Motor neuron (in vitro differentiated cells): Measurements from ENCODE around the gene PDZK1IP1. TPM values are rescaled to one million over a fixed set of nuclear protein-coding genes. Genes with fewer than 3 reads are reported as not detected.
"Not testable (repeated sequence)": the region's sequence is repeated elsewhere in the genome, so short reads cannot be mapped to it uniquely, and the experiment has no call there.

Experiments used
- ATAC-seq, 8 experiments: fragments of 200-7000 bp; cut with Tn5 transposase; replicated peaks in 6 of 8; 2 replicates each; pipeline ENCODE4 v1.8.0; 2021; ENCODE audit warnings: mild to moderate bottlenecking in 8 of 8, moderate library complexity in 8 of 8
- H3K27ac ChIP-seq, 2 donors: fragments of 250-450 bp; sonication (Bioruptor Pico); 2 replicates each; pipeline ENCODE4 v1.9.0; 2021; ENCODE audit warnings: antibody characterized with exemption in 2 of 2, mild to moderate bottlenecking in 2 of 2, moderate library complexity in 1 of 2
- H3K4me1 ChIP-seq, 2 donors: fragments of 250-450 bp; sonication (Bioruptor Pico); replicated peaks in 1 of 2; 2 replicates each; pipeline ENCODE4 v1.6.1; 2021; ENCODE audit warnings: antibody characterized with exemption in 2 of 2, mild to moderate bottlenecking in 2 of 2, moderate library complexity in 1 of 2
- H3K4me3 ChIP-seq, 5 donors: fragments of 250-450 bp; sonication (Bioruptor Pico); 2 replicates each; pipeline ENCODE4 v1.9.0; 2021; ENCODE audit warnings: antibody characterized with exemption in 5 of 5, mild to moderate bottlenecking in 5 of 5, moderate library complexity in 4 of 5
- WGBS, 10 experiments: fragments of 450-650 bp; shearing (Covaris generic); methylation state at CpG; one replicate each; pipeline ENCODE4 v1.0.0; 2022; 5-methylcytosine and 5-hydroxymethylcytosine counted together
- in situ Hi-C, 9 experiments: fragments of 400-800 bp; cut with MboI; loops; one replicate each; pipeline ENCODE4 v1.15.0; 2021; ENCODE audit warnings: low sequenced_read_pairs in 9 of 9, low pct_unique_long_range_greater_than_20kb in 2 of 9; ENCODE audit not compliant: unreplicated experiment in 9 of 9
- total RNA-seq, 8 experiments: library from RNA; unstranded; fragments of 300-600 nt; gene quantifications; 2 replicates each; pipeline versions ENCODE4 v1.2.3 to v1.2.4, GENCODE V29; 2022

PDZK1IP1 gene
- total RNA-seq, 8 experiments from 2014 or later = 0.71 to 3.2 (median 1.0) TPM; not detected in 5

DNA sequence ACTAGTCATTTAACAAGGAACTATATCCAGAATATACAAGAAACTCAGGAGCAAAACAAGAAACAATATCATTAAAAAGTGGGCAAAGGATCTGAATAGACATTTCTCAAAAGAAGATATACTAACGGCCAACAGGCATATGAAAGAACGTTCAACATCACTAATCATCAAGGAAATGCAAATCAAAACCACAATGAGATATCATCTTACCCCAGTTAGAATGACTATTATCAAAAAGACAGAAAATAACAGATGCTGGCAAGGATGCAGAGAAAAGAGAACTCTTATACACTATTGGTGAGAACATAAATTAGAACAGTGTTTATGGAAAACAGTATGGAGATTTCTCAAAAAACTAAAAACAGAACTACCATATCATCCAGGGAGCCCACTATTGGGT lies 13.7 kb upstream of the PDZK1IP1 start:
- H3K4me1 ChIP-seq, ATAC-seq, in situ Hi-C loops, H3K27ac ChIP-seq, H3K4me3 ChIP-seq: not testable (repeated sequence)
- WGBS, 10 experiments = 22 to 81% (median 49%) methylated on average over 2 of the region's 2 CpGs

DNA sequence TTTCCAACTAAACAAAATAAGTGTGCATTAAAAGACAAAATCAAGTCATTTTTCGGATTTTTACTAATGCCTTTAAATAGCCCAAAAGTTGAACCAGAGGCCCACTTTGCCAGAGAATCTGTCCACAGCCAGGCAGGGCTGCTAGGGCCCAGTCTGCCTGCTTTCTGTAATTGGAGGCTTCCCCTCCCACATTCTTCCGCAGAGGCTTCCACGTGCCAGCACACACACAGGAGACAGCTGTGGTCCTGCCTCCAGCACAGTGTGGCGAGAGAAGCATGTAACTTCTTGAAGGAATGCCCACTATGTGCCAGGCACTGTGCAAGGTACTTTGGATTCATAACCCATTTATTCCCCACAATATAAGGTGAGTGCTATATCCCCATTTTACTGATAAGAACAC lies 11.3 kb upstream of the PDZK1IP1 start:
- Histone ChIP-seq H3K27ac (no peak overlapping the region), H3K4me3 (no peak overlapping the region), H3K4me1 (no peaks in the 10 kb centered on the region)
- peak in 5 of 8 experiments; percentile 35 to 68 (median 36) for ATAC-seq
- in situ Hi-C loops = no loop called here
- 0 to 37% (median 14%) methylated on average over 1 to 4 of the region's 4 CpGs; no CpG with 5 or more reads in 1 of the 10 experiments for WGBS, 10 experiments

DNA sequence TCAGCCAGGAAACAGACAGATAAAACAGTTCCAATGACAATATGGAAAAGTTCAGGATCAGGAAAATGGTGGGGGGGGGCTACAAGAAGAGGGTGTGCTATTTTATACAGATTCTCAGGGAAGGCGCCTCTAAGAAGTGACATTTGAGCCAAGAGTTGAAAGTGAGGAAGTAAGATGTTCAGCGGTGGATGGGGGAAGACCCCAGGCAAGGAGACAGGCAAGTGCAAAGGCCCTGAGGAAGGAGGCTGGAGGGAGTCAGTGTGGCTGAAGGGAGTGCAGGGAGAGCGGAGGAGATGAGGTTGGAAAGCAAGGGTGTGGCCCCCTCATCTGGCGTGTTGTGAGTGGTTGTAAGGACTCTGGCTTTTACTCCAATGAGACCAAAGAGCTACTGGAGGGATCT lies 8.4 kb upstream of the PDZK1IP1 start:
- in situ Hi-C loops = loop anchor here in 6 of 9 experiments (25.0 kb wide), 5 partner anchors 189 to 789 kb away; partner anchors contain the start of genes FOXE3 (in 2 of the 6), FOXD2 (in 1 of the 6) and TRABD2B (in 1 of the 6)
- peaks cover 0 to under 1% of the 10 kb centered on the region in 2 donors for H3K4me1 ChIP-seq
- no peak for ATAC-seq
- 41 to 100% (median 85%) methylated on average over 1 to 4 of the region's 4 CpGs for WGBS, 10 experiments
- H3K4me3 ChIP-seq = no peak overlapping the region
- no peak overlapping the region for H3K27ac ChIP-seq

DNA sequence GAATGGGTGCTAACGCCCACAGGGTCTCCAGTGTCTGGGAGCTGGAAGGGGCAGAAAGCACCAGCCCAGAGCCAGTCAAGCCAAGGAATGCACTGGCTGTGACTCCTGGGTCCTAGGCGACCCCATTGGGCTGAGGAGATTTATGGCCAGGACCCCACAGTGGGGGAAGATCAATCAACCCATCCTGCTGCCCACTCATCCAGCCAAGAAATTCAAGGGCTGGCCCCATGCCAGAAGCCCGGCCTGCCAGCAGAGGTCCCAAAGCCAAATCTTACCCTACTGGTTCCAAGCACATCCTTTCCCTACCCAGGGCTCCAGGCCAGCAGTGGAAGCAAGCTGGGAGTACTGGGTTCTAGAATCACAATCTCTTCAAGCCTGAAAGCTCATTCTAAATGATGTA lies 6.8 kb upstream of the PDZK1IP1 start:
- ATAC-seq = no peak
- WGBS, 10 experiments = 73 to 100% (median 79%) methylated on average over 1 to 3 of the region's 3 CpGs; no CpG with 5 or more reads in 6 of the 10 experiments
- in situ Hi-C loops = loop anchor here in 6 of 9 experiments (25.0 kb wide), 5 partner anchors 191 to 791 kb away; partner anchors contain the start of genes FOXE3 (in 2 of the 6), FOXD2 (in 1 of the 6) and TRABD2B (in 1 of the 6)
- Histone ChIP-seq H3K4me1 (peaks cover 0 to 8% of the 10 kb centered on the region in 2 donors), H3K27ac (no peak overlapping the region), H3K4me3 (no peak overlapping the region)

DNA sequence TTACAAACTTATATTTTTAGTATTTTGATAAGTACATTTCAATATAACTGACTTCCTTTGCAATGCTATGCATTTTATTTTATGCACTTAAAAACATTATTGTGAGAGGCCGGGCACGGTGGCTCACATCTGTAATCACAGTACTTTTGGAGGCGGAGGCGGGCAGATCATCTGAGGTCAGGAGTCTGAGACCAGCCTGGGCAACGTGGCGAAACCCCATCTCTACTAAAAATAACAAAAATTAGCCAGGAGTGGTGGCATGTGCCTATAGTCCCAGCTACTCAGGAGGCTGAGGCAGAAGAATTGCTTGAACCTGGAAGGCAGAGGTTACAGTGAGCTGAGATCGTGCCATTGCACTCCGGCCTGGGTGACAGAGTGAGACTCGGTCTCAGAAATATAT lies 6.1 kb upstream of the PDZK1IP1 start:
- WGBS, 10 experiments = 65 to 100% (median 93%) methylated on average over 1 to 9 of the region's 9 CpGs; no CpG with 5 or more reads in 1 of the 10 experiments

DNA sequence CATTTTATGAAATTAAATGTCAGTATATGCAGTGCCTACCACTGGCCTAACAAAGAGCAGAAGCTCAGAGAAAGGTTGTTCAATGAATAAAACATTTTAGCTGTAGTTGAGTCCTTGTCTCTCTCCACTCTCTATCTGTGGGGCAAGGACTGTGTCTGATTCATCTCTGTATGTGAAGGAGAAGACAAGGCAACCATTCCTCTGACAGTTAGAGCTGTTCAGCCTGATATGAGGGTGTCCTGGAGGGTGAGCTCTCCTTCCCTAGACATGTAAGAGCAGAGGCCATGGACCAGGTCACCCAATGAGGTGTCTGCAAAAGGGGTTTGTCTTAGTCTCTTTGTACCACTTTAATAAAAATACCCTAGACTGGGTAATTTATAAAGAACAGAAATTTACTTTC lies 4.5 kb upstream of the PDZK1IP1 start:
- Histone ChIP-seq H3K4me1 (peaks cover 0 to 8% of the 10 kb centered on the region in 2 donors), H3K27ac (no peak overlapping the region), H3K4me3 (no peak overlapping the region)
- no peak for ATAC-seq
- in situ Hi-C loops = loop anchor here in 6 of 9 experiments (25.0 kb wide), 5 partner anchors 193 to 793 kb away; partner anchors contain the start of genes FOXE3 (in 2 of the 6), FOXD2 (in 1 of the 6) and TRABD2B (in 1 of the 6)

More for the DNA sequence above, 6.1 kb upstream of the PDZK1IP1 start:
- H3K27ac ChIP-seq, H3K4me3 ChIP-seq, ATAC-seq, H3K4me1 ChIP-seq: not testable (repeated sequence)
- in situ Hi-C loops = loop anchor here in 6 of 9 experiments (25.0 kb wide), 5 partner anchors 191 to 791 kb away; partner anchors contain the start of genes FOXE3 (in 2 of the 6), FOXD2 (in 1 of the 6) and TRABD2B (in 1 of the 6)

DNA sequence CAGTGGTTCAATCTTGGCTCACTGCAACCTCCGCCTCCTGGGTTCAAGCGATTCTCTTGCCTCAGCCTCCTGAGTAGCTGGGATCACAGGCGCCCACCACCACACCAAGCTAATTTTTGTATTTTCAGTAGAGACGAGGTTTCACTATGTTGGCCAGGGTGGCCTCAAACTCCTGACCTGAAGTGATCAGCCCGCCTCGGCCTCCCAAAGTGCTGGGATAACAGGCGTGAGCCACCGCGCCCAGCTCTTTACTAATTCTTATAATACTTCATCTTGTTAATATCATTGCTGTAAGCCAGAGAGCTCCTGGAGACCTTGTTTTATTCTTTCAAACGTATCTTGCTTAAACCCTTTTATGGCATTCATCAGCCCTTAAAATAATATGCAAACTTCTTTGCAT lies 3.7 kb upstream of the PDZK1IP1 start:
- not testable (repeated sequence) for ATAC-seq, H3K4me3 ChIP-seq, H3K27ac ChIP-seq, H3K4me1 ChIP-seq
- in situ Hi-C loops = loop anchor here in 6 of 9 experiments (25.0 kb wide), 5 partner anchors 194 to 794 kb away; partner anchors contain the start of genes FOXE3 (in 2 of the 6), FOXD2 (in 1 of the 6) and TRABD2B (in 1 of the 6)
- 49 to 97% (median 91%) methylated on average over 1 to 10 of the region's 10 CpGs for WGBS, 10 experiments

DNA sequence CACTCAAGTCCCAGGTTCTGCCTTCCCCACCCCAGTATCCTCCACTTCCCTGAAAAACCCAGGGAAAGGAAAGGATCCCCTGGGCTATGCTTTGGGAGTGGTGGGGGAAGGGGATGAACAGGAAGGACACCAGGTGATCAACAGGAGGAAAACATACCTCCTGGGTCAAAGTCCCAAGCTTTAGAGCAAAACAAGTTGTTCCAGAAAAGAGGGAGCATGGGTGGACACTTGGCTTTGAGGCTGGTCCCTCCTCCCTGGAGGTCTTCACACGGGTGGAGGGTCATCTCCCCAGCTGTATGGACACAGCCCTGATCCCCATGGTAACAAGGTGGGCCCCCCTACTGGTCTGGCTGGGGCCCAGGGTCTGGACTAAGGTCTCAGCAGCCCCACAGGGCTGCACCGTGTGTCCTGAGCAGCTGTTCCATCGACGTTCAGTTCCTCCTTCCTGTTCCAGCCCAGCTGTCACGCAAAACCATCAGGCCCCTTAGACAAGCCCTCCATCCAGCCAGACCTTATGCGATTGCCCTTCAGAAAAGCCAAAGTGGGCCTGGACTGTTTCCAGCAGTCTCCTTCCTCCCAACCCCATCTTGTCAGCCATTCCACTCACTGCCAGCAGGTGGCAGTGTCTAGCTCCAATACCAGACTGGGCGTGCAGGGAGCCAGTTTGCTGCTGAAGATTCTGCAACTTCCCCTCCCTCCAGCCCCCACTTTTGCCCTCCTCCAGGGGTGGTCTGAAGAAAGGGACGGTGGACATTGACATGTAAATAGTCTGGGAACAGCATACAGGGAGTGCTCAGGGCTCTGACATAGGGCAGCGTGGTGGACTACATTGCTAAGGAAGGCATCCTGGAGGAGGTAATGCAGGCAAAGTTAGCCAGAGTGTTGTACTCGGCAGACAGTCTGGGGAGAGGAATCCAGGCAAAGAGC lies 2.9 kb upstream of the PDZK1IP1 start:
- 9 to 25% (median 14%) methylated on average over 4 to 9 of the region's 10 CpGs; no CpG with 5 or more reads in 6 of the 10 experiments for WGBS, 10 experiments
- Histone ChIP-seq H3K4me3 (no peak overlapping the region), H3K27ac (no peak overlapping the region), H3K4me1 (peaks cover 0 to 8% of the 10 kb centered on the region in 2 donors)
- in situ Hi-C loops = loop anchor here in 6 of 9 experiments (25.0 kb wide), 5 partner anchors 195 to 795 kb away; partner anchors contain the start of genes FOXE3 (in 2 of the 6), FOXD2 (in 1 of the 6) and TRABD2B (in 1 of the 6)
- ATAC-seq = peak; percentile 13 to 93 (median 80)

DNA sequence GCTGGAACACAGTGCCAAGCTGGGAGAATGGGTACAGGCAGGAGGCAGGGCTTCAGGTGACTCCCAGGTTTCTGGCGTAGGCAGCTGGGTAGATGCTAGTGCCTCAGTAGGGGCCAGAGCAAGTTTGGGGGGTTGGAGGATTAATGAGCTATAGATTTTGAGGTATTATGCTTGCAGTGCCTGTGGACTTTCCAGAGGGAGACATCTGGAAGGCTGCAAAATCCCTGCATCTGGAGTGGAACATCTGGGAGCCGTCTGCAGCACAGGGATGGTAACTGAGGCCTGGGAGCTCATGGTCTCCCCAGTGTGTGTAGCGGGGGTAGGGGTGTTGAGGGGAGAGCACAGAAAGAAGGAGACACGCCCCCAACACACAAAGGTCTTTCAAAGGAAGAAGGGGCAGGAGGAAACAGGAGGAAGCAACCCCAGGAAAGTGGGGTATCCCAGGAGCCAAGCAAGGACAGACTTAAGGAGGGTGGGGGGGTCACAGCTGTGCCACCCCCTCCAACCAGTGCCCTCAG lies 2.2 kb upstream of the PDZK1IP1 start:
- in situ Hi-C loops = loop anchor here in 6 of 9 experiments (25.0 kb wide), 5 partner anchors 195 to 795 kb away; partner anchors contain the start of genes FOXE3 (in 2 of the 6), FOXD2 (in 1 of the 6) and TRABD2B (in 1 of the 6)
- 85 to 100% (median 90%) methylated on average over 1 to 3 of the region's 4 CpGs; no CpG with 5 or more reads in 6 of the 10 experiments for whole genome bisulfite sequencing, 10 experiments
- Histone ChIP-seq H3K4me1 (peaks cover 0 to 8% of the 10 kb centered on the region in 2 donors), H3K4me3 (no peak overlapping the region), H3K27ac (no peak overlapping the region)
- ATAC-seq = no peak

DNA sequence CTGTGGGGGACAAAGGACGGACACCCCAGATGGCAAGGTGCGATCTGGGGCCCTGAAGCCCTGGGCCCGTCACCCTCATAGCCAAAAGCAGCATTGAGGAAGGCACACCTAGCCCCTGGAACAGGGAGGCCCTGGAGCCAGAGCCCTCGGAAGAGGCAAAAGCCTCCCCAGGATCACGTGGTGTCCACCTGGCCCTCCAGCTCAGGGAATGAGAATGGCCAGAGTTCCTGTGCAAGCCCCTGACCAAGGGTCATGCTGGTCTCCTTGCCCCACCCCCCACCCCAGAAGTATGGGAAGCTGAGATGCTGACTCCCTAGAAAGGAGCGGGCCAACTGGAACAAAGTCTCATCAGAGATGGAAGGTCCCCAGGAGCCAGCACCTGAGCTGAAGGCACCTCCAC lies 1.0 kb upstream of the PDZK1IP1 start:
- Histone ChIP-seq H3K4me1 (peaks cover 0 to 8% of the 10 kb centered on the region in 2 donors), H3K27ac (no peak overlapping the region), H3K4me3 (no peak overlapping the region)
- WGBS, 10 experiments = 75 to 93% (median 87%) methylated on average over 2 to 6 of the region's 6 CpGs; no CpG with 5 or more reads in 6 of the 10 experiments
- no peak for ATAC-seq
- in situ Hi-C loops = loop anchor here in 6 of 9 experiments (25.0 kb wide), 5 partner anchors 196 to 796 kb away; partner anchors contain the start of genes FOXE3 (in 2 of the 6), FOXD2 (in 1 of the 6) and TRABD2B (in 1 of the 6)

DNA sequence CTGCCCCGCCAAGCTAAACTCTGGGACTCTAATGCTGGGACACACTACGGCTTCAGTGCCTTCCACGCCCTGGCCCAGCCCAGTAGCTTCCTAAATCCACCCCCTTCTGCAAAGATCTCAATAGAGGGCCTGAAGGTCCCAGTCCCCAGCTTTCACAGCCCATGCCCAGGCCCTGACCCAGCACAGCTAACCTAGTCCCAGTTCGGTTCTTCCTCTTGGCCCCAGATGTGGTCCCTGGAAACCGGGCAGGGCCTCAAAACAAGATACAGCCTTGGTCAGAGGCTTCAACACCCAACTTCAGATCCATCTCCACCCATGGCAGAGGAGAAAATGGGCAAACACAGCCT lies 646 bp upstream of the PDZK1IP1 start:
- WGBS, 10 experiments = 0 to 89% (median 67%) methylated on average over 1 to 4 of the region's 5 CpGs; no CpG with 5 or more reads in 4 of the 10 experiments
- Histone ChIP-seq H3K4me1 (peaks cover 0 to 8% of the 10 kb centered on the region in 2 donors), H3K4me3 (no peak overlapping the region), H3K27ac (no peak overlapping the region)
- no peak for ATAC-seq
- in situ Hi-C loops = loop anchor here in 6 of 9 experiments (25.0 kb wide), 5 partner anchors 197 to 797 kb away; partner anchors contain the start of genes FOXE3 (in 2 of the 6), FOXD2 (in 1 of the 6) and TRABD2B (in 1 of the 6)
